ENCODE results near the gene LDLRAD1.
"Not testable (repeated sequence)": the region's sequence is repeated elsewhere in the genome, so short reads cannot be mapped to it uniquely, and the experiment has no call there.

DNA sequence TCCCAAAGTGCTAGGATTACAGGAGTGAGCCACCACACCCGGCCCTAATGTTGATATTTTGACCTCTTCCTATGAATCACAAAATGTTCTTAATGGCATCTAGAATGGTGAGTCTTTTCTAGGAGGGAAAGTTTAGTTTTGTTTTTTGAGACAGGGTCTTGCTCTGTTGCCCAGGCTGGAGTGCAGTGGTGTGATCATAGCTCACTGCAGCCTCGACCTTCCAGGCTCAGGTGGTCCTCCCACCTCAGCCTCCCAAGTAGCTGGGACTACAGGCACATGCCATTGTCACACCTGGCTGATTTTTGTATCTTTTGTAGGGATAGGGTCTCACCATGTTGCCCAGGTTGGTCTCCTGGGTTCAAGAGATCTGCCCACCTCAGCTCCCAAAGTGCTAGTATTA, 48.7 kb downstream of the LDLRAD1 start:
- not testable (repeated sequence) for TF ChIP-seq BACH1 (IDR thresholded peaks at IDR 0.05; ENCODE audit: borderline replicate concordance); POLR2A (IDR thresholded peaks at IDR 0.05; ENCODE audit: low read depth, low read length); MYC (IDR thresholded peaks at IDR 0.05; ENCODE audit: insufficient read depth, insufficient read length, insufficient replicate concordance, low read length, severe bottlenecking); ZNF274 (IDR thresholded peaks at IDR 0.05; ENCODE audit: insufficient read depth, insufficient read length); POLR2AphosphoS2 (IDR thresholded peaks at IDR 0.05; ENCODE audit: low read depth, low read length); RAD21 (IDR thresholded peaks at IDR 0.05; ENCODE audit: insufficient read depth, low read depth, low read length); FOXM1 (IDR thresholded peaks at IDR 0.05; ENCODE audit: low read depth, low read length); EZH2 (IDR thresholded peaks at IDR 0.05; ENCODE audit: borderline replicate concordance, control insufficient read depth, low read depth, low read length); ETV6 (conservative IDR thresholded peaks at IDR 0.05 in 1 of 2, IDR thresholded peaks at IDR 0.05 in 1 of 2; ENCODE audit: borderline replicate concordance in 1 of 2, low read depth in 1 of 2); BCL3 (IDR thresholded peaks at IDR 0.05; ENCODE audit: borderline replicate concordance, insufficient read depth, low read depth, low read length, poor library complexity, severe bottlenecking); BRCA1 (IDR thresholded peaks at IDR 0.05; ENCODE audit: low read depth, low read length)
- TF ChIP-seq, protein P1, sequence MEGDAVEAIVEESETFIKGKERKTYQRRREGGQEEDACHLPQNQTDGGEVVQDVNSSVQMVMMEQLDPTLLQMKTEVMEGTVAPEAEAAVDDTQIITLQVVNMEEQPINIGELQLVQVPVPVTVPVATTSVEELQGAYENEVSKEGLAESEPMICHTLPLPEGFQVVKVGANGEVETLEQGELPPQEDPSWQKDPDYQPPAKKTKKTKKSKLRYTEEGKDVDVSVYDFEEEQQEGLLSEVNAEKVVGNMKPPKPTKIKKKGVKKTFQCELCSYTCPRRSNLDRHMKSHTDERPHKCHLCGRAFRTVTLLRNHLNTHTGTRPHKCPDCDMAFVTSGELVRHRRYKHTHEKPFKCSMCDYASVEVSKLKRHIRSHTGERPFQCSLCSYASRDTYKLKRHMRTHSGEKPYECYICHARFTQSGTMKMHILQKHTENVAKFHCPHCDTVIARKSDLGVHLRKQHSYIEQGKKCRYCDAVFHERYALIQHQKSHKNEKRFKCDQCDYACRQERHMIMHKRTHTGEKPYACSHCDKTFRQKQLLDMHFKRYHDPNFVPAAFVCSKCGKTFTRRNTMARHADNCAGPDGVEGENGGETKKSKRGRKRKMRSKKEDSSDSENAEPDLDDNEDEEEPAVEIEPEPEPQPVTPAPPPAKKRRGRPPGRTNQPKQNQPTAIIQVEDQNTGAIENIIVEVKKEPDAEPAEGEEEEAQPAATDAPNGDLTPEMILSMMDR (IDR thresholded peaks at IDR 0.05 in 2 of 3, conservative IDR thresholded peaks at IDR 0.05 in 1 of 3; ENCODE audit: control insufficient read depth in 2 of 3, extremely low read depth in 1 of 3, insufficient read depth in 1 of 3, low read depth in 3 of 3, low read length in 3 of 3): not testable (repeated sequence)
- TF ChIP-seq, protein P2, sequence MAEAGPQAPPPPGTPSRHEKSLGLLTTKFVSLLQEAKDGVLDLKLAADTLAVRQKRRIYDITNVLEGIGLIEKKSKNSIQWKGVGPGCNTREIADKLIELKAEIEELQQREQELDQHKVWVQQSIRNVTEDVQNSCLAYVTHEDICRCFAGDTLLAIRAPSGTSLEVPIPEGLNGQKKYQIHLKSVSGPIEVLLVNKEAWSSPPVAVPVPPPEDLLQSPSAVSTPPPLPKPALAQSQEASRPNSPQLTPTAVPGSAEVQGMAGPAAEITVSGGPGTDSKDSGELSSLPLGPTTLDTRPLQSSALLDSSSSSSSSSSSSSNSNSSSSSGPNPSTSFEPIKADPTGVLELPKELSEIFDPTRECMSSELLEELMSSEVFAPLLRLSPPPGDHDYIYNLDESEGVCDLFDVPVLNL (IDR thresholded peaks at IDR 0.05; ENCODE audit: low read depth, low read length): not testable (repeated sequence)
